ENCODE results near the gene MMP11. TPM values are rescaled to one million over a fixed set of nuclear protein-coding genes. Genes with fewer than 3 reads are reported as not detected.
"Not testable (repeated sequence)": the region's sequence is repeated elsewhere in the genome, so short reads cannot be mapped to it uniquely, and the experiment has no call there.

Gene MMP11, protein sequence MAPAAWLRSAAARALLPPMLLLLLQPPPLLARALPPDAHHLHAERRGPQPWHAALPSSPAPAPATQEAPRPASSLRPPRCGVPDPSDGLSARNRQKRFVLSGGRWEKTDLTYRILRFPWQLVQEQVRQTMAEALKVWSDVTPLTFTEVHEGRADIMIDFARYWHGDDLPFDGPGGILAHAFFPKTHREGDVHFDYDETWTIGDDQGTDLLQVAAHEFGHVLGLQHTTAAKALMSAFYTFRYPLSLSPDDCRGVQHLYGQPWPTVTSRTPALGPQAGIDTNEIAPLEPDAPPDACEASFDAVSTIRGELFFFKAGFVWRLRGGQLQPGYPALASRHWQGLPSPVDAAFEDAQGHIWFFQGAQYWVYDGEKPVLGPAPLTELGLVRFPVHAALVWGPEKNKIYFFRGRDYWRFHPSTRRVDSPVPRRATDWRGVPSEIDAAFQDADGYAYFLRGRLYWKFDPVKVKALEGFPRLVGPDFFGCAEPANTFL
- 27.9 and 36.2 TPM in 2 replicates for total RNA-seq
- polyA plus RNA-seq = 22.8 and 25.2 TPM in 2 replicates

DNA sequence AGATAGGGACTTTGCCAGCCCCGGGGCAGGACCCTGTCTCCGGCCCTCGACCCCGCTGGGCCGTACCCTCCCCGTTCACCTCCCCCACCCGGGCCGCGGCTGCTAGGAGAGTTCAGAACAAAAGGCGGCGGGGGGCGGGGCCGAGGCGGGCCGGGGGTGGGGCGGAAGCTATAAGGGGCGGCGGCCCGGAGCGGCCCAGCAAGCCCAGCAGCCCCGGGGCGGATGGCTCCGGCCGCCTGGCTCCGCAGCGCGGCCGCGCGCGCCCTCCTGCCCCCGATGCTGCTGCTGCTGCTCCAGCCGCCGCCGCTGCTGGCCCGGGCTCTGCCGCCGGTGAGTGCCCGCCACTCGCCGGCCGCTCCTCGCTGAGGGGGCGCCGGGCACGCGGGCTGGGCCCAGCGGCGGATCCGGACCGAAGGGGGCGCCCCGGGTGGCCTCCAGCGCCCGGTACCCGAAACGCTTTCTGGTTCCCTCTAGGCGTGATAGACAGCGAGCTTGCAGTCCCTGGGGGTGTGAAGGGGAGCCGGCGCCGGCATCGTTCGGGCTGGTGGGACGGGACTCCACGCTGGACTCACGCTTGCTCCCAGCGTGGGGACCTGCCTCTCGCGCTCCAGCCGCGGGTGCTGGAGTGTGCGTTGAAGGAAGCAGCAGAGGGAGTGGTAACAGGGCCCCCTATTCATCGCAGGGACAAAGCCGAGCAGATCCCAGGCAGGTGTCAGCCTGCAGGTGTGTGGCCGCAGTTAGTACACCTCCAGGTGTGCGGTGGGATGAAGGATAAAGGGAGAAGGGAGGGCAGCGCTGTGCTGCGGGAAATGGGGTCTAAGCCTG lies at the start of gene MMP11:
TSS of gene MMP11 (plus strand) at position 201 of the 825 bp plus-strand sequence. CDS start at position 223, 22 bp downstream.
- TF ChIP-seq, protein P1, sequence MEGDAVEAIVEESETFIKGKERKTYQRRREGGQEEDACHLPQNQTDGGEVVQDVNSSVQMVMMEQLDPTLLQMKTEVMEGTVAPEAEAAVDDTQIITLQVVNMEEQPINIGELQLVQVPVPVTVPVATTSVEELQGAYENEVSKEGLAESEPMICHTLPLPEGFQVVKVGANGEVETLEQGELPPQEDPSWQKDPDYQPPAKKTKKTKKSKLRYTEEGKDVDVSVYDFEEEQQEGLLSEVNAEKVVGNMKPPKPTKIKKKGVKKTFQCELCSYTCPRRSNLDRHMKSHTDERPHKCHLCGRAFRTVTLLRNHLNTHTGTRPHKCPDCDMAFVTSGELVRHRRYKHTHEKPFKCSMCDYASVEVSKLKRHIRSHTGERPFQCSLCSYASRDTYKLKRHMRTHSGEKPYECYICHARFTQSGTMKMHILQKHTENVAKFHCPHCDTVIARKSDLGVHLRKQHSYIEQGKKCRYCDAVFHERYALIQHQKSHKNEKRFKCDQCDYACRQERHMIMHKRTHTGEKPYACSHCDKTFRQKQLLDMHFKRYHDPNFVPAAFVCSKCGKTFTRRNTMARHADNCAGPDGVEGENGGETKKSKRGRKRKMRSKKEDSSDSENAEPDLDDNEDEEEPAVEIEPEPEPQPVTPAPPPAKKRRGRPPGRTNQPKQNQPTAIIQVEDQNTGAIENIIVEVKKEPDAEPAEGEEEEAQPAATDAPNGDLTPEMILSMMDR (IDR thresholded peaks at IDR 0.05; ENCODE audit: poor library complexity) = no peak
- Histone ChIP-seq H3K79me2 (peaks cover 7% of the 10 kb centered on the region), H3K36me3 (replicated peaks; ENCODE audit: insufficient read depth, low read depth) (no peaks in the 10 kb centered on the region), H3K9me2 (replicated peaks; ENCODE audit: insufficient read depth) (no peaks in the 10 kb centered on the region), H3K27ac (peak within 1 kb of the TSS; percentile 72), H3K4me1 (ENCODE audit: insufficient read depth) (peaks cover 36% of the 10 kb centered on the region), H3K9me3 (ENCODE audit: low read depth) (no peaks in the 10 kb centered on the region), H3K4me2 (peak within 1 kb of the TSS; percentile 97), H3K27me3 (no peaks in the 10 kb centered on the region), H2AFZ (peak within 1 kb of the TSS; percentile 68), H4K20me1 (ENCODE audit: insufficient read depth, poor library complexity, severe bottlenecking) (no peaks in the 10 kb centered on the region), H3K4me3 (peak within 1 kb of the TSS; percentile 83)
- DNase-seq (ENCODE audit: low spot score) = peak; percentile 86
- WGBS (ENCODE audit: low lambda C conversion rate, missing lambda C conversion rate) = 2% methylated on average over 42 of the region's 79 CpGs

DNA sequence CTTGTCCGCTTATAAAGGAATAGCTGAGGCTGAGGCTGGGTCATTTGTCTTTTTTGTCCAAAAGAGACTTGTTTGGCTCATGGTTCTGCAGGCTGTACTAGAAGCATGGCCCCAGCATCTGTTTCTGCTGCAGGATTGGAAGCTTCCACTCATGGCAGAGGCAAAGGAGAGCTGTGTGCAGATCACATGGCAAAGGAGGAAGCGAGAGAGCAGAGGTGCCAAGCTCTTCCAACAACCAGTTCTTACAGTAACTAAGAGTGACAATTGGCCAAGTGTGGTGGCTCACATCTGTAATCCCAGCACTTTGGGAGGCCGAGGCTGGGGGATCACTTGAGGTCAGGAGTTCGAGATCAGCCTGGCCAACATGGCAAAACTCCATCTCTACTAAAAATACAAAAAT lies 44.5 kb upstream of the MMP11 start:
- 98% methylated on average over 4 of the region's 4 CpGs for WGBS (ENCODE audit: low lambda C conversion rate, missing lambda C conversion rate)
- H2AFZ ChIP-seq, H3K4me3 ChIP-seq: not testable (repeated sequence)

DNA sequence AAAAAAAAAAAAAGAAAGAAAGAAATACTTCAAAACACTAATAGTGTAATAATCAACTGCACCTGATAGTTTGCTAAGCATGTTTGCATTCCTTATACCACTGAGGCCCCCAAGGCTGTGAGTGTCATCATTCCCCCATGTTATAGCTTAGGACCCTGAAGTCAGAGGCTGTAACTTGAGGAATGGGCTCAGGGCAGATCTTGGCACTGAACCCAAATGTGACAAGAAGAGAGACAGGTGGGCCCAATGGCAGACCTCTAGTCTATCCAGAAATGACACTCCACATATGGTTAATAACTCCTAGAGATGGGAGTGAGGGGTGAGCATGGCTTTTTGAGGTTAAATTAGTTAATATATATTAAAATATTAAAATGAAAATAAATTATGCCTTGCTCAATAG lies 35.0 kb upstream of the MMP11 start:
- Histone ChIP-seq H3K4me3 (no peak overlapping the region), H3K36me3 (replicated peaks; ENCODE audit: insufficient read depth, low read depth) (no peaks in the 10 kb centered on the region), H3K27ac (no peak overlapping the region), H3K4me1 (ENCODE audit: insufficient read depth) (no peaks in the 10 kb centered on the region), H4K20me1 (ENCODE audit: insufficient read depth, poor library complexity, severe bottlenecking) (no peaks in the 10 kb centered on the region), H3K79me2 (no peaks in the 10 kb centered on the region), H3K27me3 (no peaks in the 10 kb centered on the region), H3K9me3 (ENCODE audit: low read depth) (no peaks in the 10 kb centered on the region), H3K4me2 (no peak overlapping the region), H3K9me2 (replicated peaks; ENCODE audit: insufficient read depth) (no peaks in the 10 kb centered on the region), H2AFZ (no peak overlapping the region)
- TF ChIP-seq, protein P1 (IDR thresholded peaks at IDR 0.05; ENCODE audit: poor library complexity) = no peak
- no peak for TF ChIP-seq EZH2phosphoT487 (IDR thresholded peaks at IDR 0.05; ENCODE audit: low read depth, severe bottlenecking, unreplicated experiment)
- no peak for TF ChIP-seq EZH2 (IDR thresholded peaks at IDR 0.05; ENCODE audit: borderline replicate concordance)
- DNase-seq (ENCODE audit: low spot score) = no peak

More for the DNA sequence above, 44.5 kb upstream of the MMP11 start:
- H3K9me2 ChIP-seq (replicated peaks; ENCODE audit: insufficient read depth); H3K36me3 ChIP-seq (replicated peaks; ENCODE audit: insufficient read depth, low read depth); H4K20me1 ChIP-seq (ENCODE audit: insufficient read depth, poor library complexity, severe bottlenecking); H3K79me2 ChIP-seq; H3K9me3 ChIP-seq (ENCODE audit: low read depth); H3K4me1 ChIP-seq (ENCODE audit: insufficient read depth); H3K4me2 ChIP-seq; DNase-seq (ENCODE audit: low spot score); H3K27me3 ChIP-seq; H3K27ac ChIP-seq: not testable (repeated sequence)
